Measurements from ENCODE around the gene XRRA1. TPM values are rescaled to one million over a fixed set of nuclear protein-coding genes. Genes with fewer than 3 reads are reported as not detected.
A peak's percentile ranks its signal among the peaks of the same experiment; 100 is the strongest.

Gene XRRA1
- total RNA-seq, 1 donor from 2014 or later = 8.9 TPM

DNA sequence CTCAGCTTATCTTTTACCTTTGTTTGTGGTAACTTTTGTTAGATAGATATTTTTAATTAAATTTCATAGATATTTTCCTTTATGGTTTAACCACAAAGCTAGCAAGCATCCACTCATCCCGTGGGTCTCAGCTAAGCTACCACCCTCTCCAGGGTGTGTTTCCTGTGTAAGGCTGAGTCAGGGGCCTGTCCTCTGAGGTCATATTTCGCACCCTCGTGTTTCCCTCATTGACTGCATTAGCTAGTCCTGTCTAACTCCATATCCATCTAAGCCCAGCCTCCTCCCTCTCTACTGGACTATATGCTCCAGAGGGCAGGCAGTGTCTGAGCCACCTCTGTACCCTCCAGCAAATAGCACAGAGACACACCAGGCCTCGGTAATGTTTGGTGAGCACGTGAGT is 16.7 kb downstream of the XRRA1 start:
- Mint-ChIP-seq H3K27ac (ENCODE audit: unreplicated experiment) (peak overlapping the region; percentile 79), H3K9me3 (ENCODE audit: unreplicated experiment) (no peaks in the 10 kb centered on the region), H3K4me3 (ENCODE audit: unreplicated experiment) (no peak overlapping the region), H3K4me1 (ENCODE audit: low read depth, unreplicated experiment) (peaks cover 8% of the 10 kb centered on the region), H3K36me3 (ENCODE audit: low read depth, unreplicated experiment) (peaks cover 21% of the 10 kb centered on the region), H3K27me3 (ENCODE audit: low read depth, unreplicated experiment) (no peaks in the 10 kb centered on the region)
- peak overlapping the region; percentile 59 for H3K4me2 ChIP-seq (ENCODE audit: low read length)
- peak overlapping the region; percentile 49 for H3K9ac ChIP-seq (ENCODE audit: low read length)
- no peaks in the 10 kb centered on the region for H3K9me3 ChIP-seq (ENCODE audit: insufficient read depth, low read depth, low read length)
- peak overlapping the region; percentile 80 for H3K27ac ChIP-seq (ENCODE audit: low read depth, low read length)
- no peaks in the 10 kb centered on the region for H3K79me2 ChIP-seq (ENCODE audit: insufficient read depth, low read length)
- no peaks in the 10 kb centered on the region for H4K20me1 ChIP-seq (ENCODE audit: insufficient read depth, low read length)
- peaks cover 6% of the 10 kb centered on the region for H3K36me3 ChIP-seq (ENCODE audit: insufficient read depth, low read length)
- peaks cover 9% of the 10 kb centered on the region for H3K4me1 ChIP-seq (ENCODE audit: insufficient read depth, low read length)
- H3K27me3 ChIP-seq (ENCODE audit: insufficient read depth, low read length) = no peaks in the 10 kb centered on the region
- no peak overlapping the region for H3K4me3 ChIP-seq (ENCODE audit: insufficient read depth, low read depth, low read length)
- DNase-seq (ENCODE audit: low read depth) (peak; percentile 71), FAIRE-seq (no peak)
- TF ChIP-seq EZH2 (IDR thresholded peaks at IDR 0.05; ENCODE audit: insufficient read depth, low read length) = no peak
- TF ChIP-seq, protein P1, sequence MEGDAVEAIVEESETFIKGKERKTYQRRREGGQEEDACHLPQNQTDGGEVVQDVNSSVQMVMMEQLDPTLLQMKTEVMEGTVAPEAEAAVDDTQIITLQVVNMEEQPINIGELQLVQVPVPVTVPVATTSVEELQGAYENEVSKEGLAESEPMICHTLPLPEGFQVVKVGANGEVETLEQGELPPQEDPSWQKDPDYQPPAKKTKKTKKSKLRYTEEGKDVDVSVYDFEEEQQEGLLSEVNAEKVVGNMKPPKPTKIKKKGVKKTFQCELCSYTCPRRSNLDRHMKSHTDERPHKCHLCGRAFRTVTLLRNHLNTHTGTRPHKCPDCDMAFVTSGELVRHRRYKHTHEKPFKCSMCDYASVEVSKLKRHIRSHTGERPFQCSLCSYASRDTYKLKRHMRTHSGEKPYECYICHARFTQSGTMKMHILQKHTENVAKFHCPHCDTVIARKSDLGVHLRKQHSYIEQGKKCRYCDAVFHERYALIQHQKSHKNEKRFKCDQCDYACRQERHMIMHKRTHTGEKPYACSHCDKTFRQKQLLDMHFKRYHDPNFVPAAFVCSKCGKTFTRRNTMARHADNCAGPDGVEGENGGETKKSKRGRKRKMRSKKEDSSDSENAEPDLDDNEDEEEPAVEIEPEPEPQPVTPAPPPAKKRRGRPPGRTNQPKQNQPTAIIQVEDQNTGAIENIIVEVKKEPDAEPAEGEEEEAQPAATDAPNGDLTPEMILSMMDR (IDR thresholded peaks at IDR 0.05; ENCODE audit: insufficient read depth, low read depth, low read length) = no peak
- no peak overlapping the region for H2AFZ ChIP-seq (ENCODE audit: low read depth, low read length)

DNA sequence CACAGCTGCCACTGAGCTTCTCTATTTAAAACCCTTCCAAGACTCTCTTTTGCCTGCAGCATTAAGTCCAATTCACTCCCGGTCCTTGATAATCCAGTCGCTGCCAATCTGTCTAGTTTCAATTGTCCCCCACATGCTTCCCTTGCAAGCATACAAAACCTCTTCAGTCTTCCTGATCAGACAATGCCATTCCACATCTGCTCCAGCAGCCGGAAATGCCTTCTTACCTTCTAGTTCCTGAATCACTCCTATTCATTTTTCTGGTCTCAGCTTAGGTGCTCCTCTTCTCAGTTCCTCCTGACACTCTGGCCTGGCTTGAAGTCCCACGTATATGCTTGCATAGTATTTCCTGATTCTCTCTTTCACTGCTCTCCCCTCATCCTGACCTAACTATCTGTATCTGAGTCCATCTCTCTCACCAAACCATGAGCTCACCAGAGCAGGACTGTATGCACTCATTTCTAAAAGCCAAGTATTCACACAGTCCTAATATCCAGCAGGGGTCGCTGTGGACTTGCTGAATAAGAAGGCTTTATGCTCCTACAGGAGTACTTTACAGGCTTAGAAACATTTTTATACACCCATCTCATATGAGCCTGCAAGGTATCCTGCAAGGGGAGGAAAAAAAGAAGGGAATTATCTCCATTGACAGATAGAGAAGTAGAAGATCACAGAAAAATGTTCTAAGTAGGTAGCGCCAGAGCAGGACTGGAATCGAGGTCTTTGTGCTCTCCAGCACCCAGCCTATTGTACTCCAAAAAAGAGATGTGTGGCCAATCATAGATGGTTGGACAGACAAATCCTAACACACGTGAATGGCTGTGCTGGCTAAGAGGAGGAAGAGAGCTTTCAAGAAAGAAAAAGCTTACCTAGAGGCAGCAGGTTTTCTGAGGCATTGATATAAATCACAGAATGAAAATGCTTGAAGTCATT is 19.2 kb downstream of the XRRA1 start:
- Histone ChIP-seq H3K79me2 (ENCODE audit: insufficient read depth, low read length) (no peaks in the 10 kb centered on the region), H4K20me1 (ENCODE audit: insufficient read depth, low read length) (no peaks in the 10 kb centered on the region), H3K4me1 (ENCODE audit: insufficient read depth, low read length) (peaks cover 8% of the 10 kb centered on the region), H3K9ac (ENCODE audit: low read length) (no peak overlapping the region), H3K36me3 (ENCODE audit: insufficient read depth, low read length) (no peaks in the 10 kb centered on the region), H2AFZ (ENCODE audit: low read depth, low read length) (no peak overlapping the region), H3K9me3 (ENCODE audit: insufficient read depth, low read depth, low read length) (no peaks in the 10 kb centered on the region), H3K27ac (ENCODE audit: low read depth, low read length) (no peak overlapping the region), H3K27me3 (ENCODE audit: insufficient read depth, low read length) (no peaks in the 10 kb centered on the region), H3K4me3 (ENCODE audit: insufficient read depth, low read depth, low read length) (no peak overlapping the region), H3K4me2 (ENCODE audit: low read length) (no peak overlapping the region)
- H3K27me3 Mint-ChIP-seq (ENCODE audit: low read depth, unreplicated experiment) = no peaks in the 10 kb centered on the region
- FAIRE-seq (no peak), DNase-seq (ENCODE audit: low read depth) (peak; percentile 83)
- no peak overlapping the region for H3K4me3 Mint-ChIP-seq (ENCODE audit: unreplicated experiment)
- no peak overlapping the region for H3K27ac Mint-ChIP-seq (ENCODE audit: unreplicated experiment)
- H3K36me3 Mint-ChIP-seq (ENCODE audit: low read depth, unreplicated experiment) = peaks cover 9% of the 10 kb centered on the region
- no peaks in the 10 kb centered on the region for H3K9me3 Mint-ChIP-seq (ENCODE audit: unreplicated experiment)
- TF ChIP-seq, protein P1 (IDR thresholded peaks at IDR 0.05; ENCODE audit: insufficient read depth, low read depth, low read length) = peak; percentile 93
- TF ChIP-seq EZH2 (IDR thresholded peaks at IDR 0.05; ENCODE audit: insufficient read depth, low read length) = no peak
- H3K4me1 Mint-ChIP-seq (ENCODE audit: low read depth, unreplicated experiment) = peaks cover 19% of the 10 kb centered on the region

DNA sequence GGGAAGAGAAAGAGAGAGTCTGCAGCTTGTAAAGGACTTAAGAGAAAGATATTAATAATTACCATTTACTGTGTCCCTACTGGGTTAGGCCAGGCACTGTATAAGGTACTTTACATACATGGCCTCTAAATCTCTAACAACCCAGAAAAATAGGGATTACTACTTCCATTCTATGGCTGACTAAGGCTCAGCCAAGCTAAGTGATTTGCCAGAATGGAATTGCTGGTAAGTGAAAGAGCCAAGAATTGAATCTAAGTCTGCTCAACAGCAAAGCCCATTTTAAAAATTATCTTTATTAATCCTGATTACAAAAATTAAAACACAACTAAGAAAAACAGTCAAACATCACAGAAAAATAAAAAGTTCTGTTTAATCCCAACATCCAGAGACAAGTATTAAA is 21.4 kb downstream of the XRRA1 start:
- no peaks in the 10 kb centered on the region for H3K9me3 Mint-ChIP-seq (ENCODE audit: unreplicated experiment)
- no peak overlapping the region for H3K4me3 Mint-ChIP-seq (ENCODE audit: unreplicated experiment)
- FAIRE-seq (no peak), DNase-seq (ENCODE audit: low read depth) (peak; percentile 19)
- no peaks in the 10 kb centered on the region for H3K79me2 ChIP-seq (ENCODE audit: insufficient read depth, low read length)
- H2AFZ ChIP-seq (ENCODE audit: low read depth, low read length) = no peak overlapping the region
- H3K4me2 ChIP-seq (ENCODE audit: low read length) = no peak overlapping the region
- TF ChIP-seq EZH2 (IDR thresholded peaks at IDR 0.05; ENCODE audit: insufficient read depth, low read length) = no peak
- TF ChIP-seq, protein P1 (IDR thresholded peaks at IDR 0.05; ENCODE audit: insufficient read depth, low read depth, low read length) = no peak
- no peaks in the 10 kb centered on the region for H3K27me3 ChIP-seq (ENCODE audit: insufficient read depth, low read length)
- no peaks in the 10 kb centered on the region for H3K9me3 ChIP-seq (ENCODE audit: insufficient read depth, low read depth, low read length)
- H3K4me1 ChIP-seq (ENCODE audit: insufficient read depth, low read length) = peaks cover 4% of the 10 kb centered on the region
- H3K27me3 Mint-ChIP-seq (ENCODE audit: low read depth, unreplicated experiment) = no peaks in the 10 kb centered on the region
- peaks cover 2% of the 10 kb centered on the region for H3K36me3 Mint-ChIP-seq (ENCODE audit: low read depth, unreplicated experiment)
- peaks cover 14% of the 10 kb centered on the region for H3K4me1 Mint-ChIP-seq (ENCODE audit: low read depth, unreplicated experiment)
- H3K36me3 ChIP-seq (ENCODE audit: insufficient read depth, low read length) = no peaks in the 10 kb centered on the region
- no peak overlapping the region for H3K27ac ChIP-seq (ENCODE audit: low read depth, low read length)
- no peak overlapping the region for H3K4me3 ChIP-seq (ENCODE audit: insufficient read depth, low read depth, low read length)
- no peak overlapping the region for H3K27ac Mint-ChIP-seq (ENCODE audit: unreplicated experiment)
- H4K20me1 ChIP-seq (ENCODE audit: insufficient read depth, low read length) = peaks cover 4% of the 10 kb centered on the region
- H3K9ac ChIP-seq (ENCODE audit: low read length) = no peak overlapping the region

All from astrocyte (in vitro differentiated cells and primary cell).